ENCODE results near the gene CTTNBP2. TPM values are rescaled to one million over a fixed set of nuclear protein-coding genes. Genes with fewer than 3 reads are reported as not detected.

The CTTNBP2 gene
- total and polyA plus RNA-seq, 2 of the 13 experiments (the other 11 are each of a cell fraction or from before 2014, with no cell fraction given), result not detected

GRCh38 chr7:117806011-117806410 lies 67.2 kb downstream of the CTTNBP2 start (continued):
- no peak for TF ChIP-seq SMC3 (IDR thresholded peaks at IDR 0.05; ENCODE audit: low read length)
- TF ChIP-seq SIN3A (IDR thresholded peaks at IDR 0.05; ENCODE audit: borderline replicate concordance, low read depth, low read length), result no peak
- no peak for TF ChIP-seq RFX3 (CRISPR knock-in tag; IDR thresholded peaks at IDR 0.05)
- TF ChIP-seq THAP8 (CRISPR knock-in tag; IDR thresholded peaks at IDR 0.05; ENCODE audit: borderline replicate concordance), result no peak
- no peak for TF ChIP-seq NCOA1 (CRISPR knock-in tag; IDR thresholded peaks at IDR 0.05)
- TF ChIP-seq DBP (CRISPR knock-in tag; IDR thresholded peaks at IDR 0.05; ENCODE audit: not compliant biosample characterization), result no peak

GRCh38 chr7:117805241-117805640 lies 68.0 kb downstream of the CTTNBP2 start:
- H2AFZ ChIP-seq (ENCODE audit: low read length), result no peak overlapping the region
- no peak overlapping the region for H3K27ac ChIP-seq (ENCODE audit: extremely low read length, insufficient read depth, low read length)
- intact Hi-C loops (cut with micrococcal nuclease; ENCODE audit: unreplicated experiment) (no loop called here), in situ Hi-C loops (cut with HindIII; ENCODE audit: extremely low pct_ligation_motif_present, low pct_unique_long_range_greater_than_20kb) (no loop called here)
- BruUV-seq (replicated peaks), result no TSS peak
- no peaks in the 10 kb centered on the region for H4K20me1 ChIP-seq (ENCODE audit: insufficient read depth, low read length)
- FAIRE-seq (no peak), ATAC-seq (no peak), DNase-seq (ENCODE audit: low spot score) (no peak)
- CTCF ChIA-PET (ENCODE audit: low intra/inter-chr PET ratio, low total read pairs), result no interaction called here
- POLR2A ChIA-PET, result no interaction called here
- H3K36me3 ChIP-seq (replicated peaks in 1 of 2; ENCODE audit: control insufficient read depth in 1 of 2, insufficient read depth in 2 of 2, low read length in 2 of 2), result no peaks in the 10 kb centered on the region
- no peaks in the 10 kb centered on the region for H3K27me3 ChIP-seq (ENCODE audit: control insufficient read depth in 1 of 2, insufficient read depth in 2 of 2, low read length in 2 of 2)
- no peak overlapping the region for H3K4me3 ChIP-seq (replicated peaks in 1 of 3; ENCODE audit: insufficient read depth in 1 of 3, low read depth in 2 of 3, low read length in 3 of 3)
- no peaks in the 10 kb centered on the region for H3K79me2 ChIP-seq (ENCODE audit: insufficient read depth, low read length)
- H3K4me1 ChIP-seq (ENCODE audit: insufficient read depth, low read length), result no peaks in the 10 kb centered on the region
- no peak overlapping the region for H3K4me2 ChIP-seq (ENCODE audit: low read depth, low read length)
- WGBS (ENCODE audit: low lambda C conversion rate), result 4% methylated on average over 3 of the region's 3 CpGs
- H3K9ac ChIP-seq (ENCODE audit: insufficient read depth, low read depth, low read length), result no peak overlapping the region
- no peaks in the 10 kb centered on the region for H3K9me3 ChIP-seq (ENCODE audit: low read length)
- TF ChIP-seq TCF7L2 (IDR thresholded peaks at IDR 0.05; ENCODE audit: low read depth, low read length) (no peak), ZNF382 (CRISPR knock-in tag; IDR thresholded peaks at IDR 0.05; ENCODE audit: borderline replicate concordance) (no peak), FOXA3 (CRISPR knock-in tag; IDR thresholded peaks at IDR 0.05) (no peak), SNRNP70 (IDR thresholded peaks at IDR 0.05; ENCODE audit: low read depth, low read length) (no peak), KDM5B (CRISPR knock-in tag; IDR thresholded peaks at IDR 0.05; ENCODE audit: borderline replicate concordance) (no peak), HOXD1 (CRISPR knock-in tag; IDR thresholded peaks at IDR 0.05) (no peak), KDM2A (CRISPR knock-in tag; IDR thresholded peaks at IDR 0.05; ENCODE audit: borderline replicate concordance, low read depth) (no peak), ZNF792 (CRISPR knock-in tag; IDR thresholded peaks at IDR 0.05) (no peak), SIX4 (CRISPR knock-in tag; IDR thresholded peaks at IDR 0.05) (no peak), ZNF30 (CRISPR knock-in tag; IDR thresholded peaks at IDR 0.05) (no peak), ZNF451 (CRISPR knock-in tag; IDR thresholded peaks at IDR 0.05) (no peak), SP5 (CRISPR knock-in tag; IDR thresholded peaks at IDR 0.05; ENCODE audit: borderline replicate concordance, low read depth) (no peak), XBP1 (CRISPR knock-in tag; IDR thresholded peaks at IDR 0.05) (no peak), CENPBD1 (CRISPR knock-in tag; IDR thresholded peaks at IDR 0.05; ENCODE audit: borderline replicate concordance, low read depth) (no peak)
- TF ChIP-seq, protein P1, sequence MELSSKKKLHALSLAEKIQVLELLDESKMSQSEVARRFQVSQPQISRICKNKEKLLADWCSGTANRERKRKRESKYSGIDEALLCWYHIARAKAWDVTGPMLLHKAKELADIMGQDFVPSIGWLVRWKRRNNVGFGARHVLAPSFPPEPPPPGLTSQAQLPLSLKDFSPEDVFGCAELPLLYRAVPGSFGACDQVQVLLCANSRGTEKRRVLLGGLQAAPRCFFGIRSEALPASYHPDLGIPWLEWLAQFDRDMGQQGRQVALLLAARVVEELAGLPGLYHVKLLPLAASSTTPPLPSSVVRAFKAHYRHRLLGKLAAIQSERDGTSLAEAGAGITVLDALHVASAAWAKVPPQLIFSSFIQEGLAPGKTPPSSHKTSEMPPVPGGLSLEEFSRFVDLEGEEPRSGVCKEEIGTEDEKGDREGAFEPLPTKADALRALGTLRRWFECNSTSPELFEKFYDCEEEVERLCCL (CRISPR knock-in tag; IDR thresholded peaks at IDR 0.05; ENCODE audit: borderline replicate concordance), result no peak

Data from HepG2 (cell line).